Stimulated activated naive CD8-positive, alpha-beta T cell treated with anti-CD3 and anti-CD28 coated beads, Interleukin-15, amount 100 ng/mL, for 72 hours (primary cell): ENCODE results near the gene GFOD2.

Experiments used
- ATAC-seq: fragments of 150-1000 bp; cut with Tn5 transposase; 2 replicates; pipeline ENCODE4 v1.10.0; 2021; ENCODE audit warnings: mild to moderate bottlenecking, moderate library complexity
- DNase-seq, 2 donors: peaks; one replicate each; pipeline ENCODE4 v3.0.0; 2021 to 2022
- H3K27ac Mint-ChIP-seq, 2 donors: one replicate each; pipeline ENCODE4 v1.8.0; 2022; ENCODE audit warnings: mild to moderate bottlenecking in 2 of 2, mixed read lengths in 2 of 2, moderate library complexity in 2 of 2
- H3K27me3 Mint-ChIP-seq: one replicate; pipeline ENCODE4 v1.8.0; 2022; ENCODE audit warnings: mixed read lengths
- H3K4me1 Mint-ChIP-seq: one replicate; pipeline ENCODE4 v1.8.0; 2022; ENCODE audit warnings: mild to moderate bottlenecking, mixed read lengths
- H3K4me3 Mint-ChIP-seq, 2 donors: one replicate each; pipeline ENCODE4 v1.8.0; 2022; ENCODE audit warnings: mild to moderate bottlenecking in 2 of 2, mixed read lengths in 2 of 2, moderate library complexity in 1 of 2
- H3K9me3 Mint-ChIP-seq, 2 donors: one replicate each; pipeline ENCODE4 v1.8.0; 2022; ENCODE audit warnings: mixed read lengths in 2 of 2

The GFOD2 gene

GRCh38 chr16:67632415-67633172, 86.5 kb downstream of the GFOD2 start:
- no peak for DNase-seq
- Mint-ChIP-seq H3K9me3 (no peaks in the 10 kb centered on the region), H3K4me3 (no peak overlapping the region), H3K4me1 (no peaks in the 10 kb centered on the region), H3K27ac (no peak overlapping the region), H3K27me3 (no peaks in the 10 kb centered on the region)
- ATAC-seq: no peak

GRCh38 chr16:67628216-67628615, 90.9 kb downstream of the GFOD2 start:
- no peak for ATAC-seq

More at GRCh38 chr16:67628216-67628615, 90.9 kb downstream of the GFOD2 start:
- DNase-seq: no peak
- Mint-ChIP-seq H3K27me3 (no peaks in the 10 kb centered on the region), H3K4me1 (no peaks in the 10 kb centered on the region), H3K9me3 (no peaks in the 10 kb centered on the region), H3K27ac (no peak overlapping the region), H3K4me3 (no peak overlapping the region)
